ENCODE measurements around the gene SPDYE6. TPM values are rescaled to one million over a fixed set of nuclear protein-coding genes. Genes with fewer than 3 reads are reported as not detected.
"Not testable (repeated sequence)": the region's sequence is repeated elsewhere in the genome, so short reads cannot be mapped to it uniquely, and the experiment has no call there.

SPDYE6 gene
- total RNA-seq, 4 donors from 2014 or later, result not detected

GRCh38 chr7:102335574-102335973 lies 20.7 kb downstream of the SPDYE6 start:
- not testable (repeated sequence) for H3K27ac ChIP-seq, ATAC-seq, H3K4me3 ChIP-seq, H3K9me3 ChIP-seq, H3K4me1 ChIP-seq, H3K36me3 ChIP-seq
- peaks cover 19% of the 10 kb centered on the region for H3K27me3 ChIP-seq
- WGBS, 2 donors (ENCODE audit: low coverage in 1 of 2), result 78 to 86% methylated on average over 3 to 4 of the region's 7 CpGs

GRCh38 chr7:102330666-102331460 lies 25.4 kb downstream of the SPDYE6 start:
- ATAC-seq, result not testable (repeated sequence)
- 70 to 80% methylated on average over 6 to 8 of the region's 8 CpGs for WGBS, 2 donors (ENCODE audit: low coverage in 1 of 2)

GRCh38 chr7:102329366-102329765 lies 26.9 kb downstream of the SPDYE6 start:
- H3K4me1 ChIP-seq, H3K36me3 ChIP-seq, ATAC-seq, H3K27ac ChIP-seq, H3K9me3 ChIP-seq, H3K4me3 ChIP-seq: not testable (repeated sequence)
- H3K27me3 ChIP-seq, result peaks cover 45% of the 10 kb centered on the region
- 53 to 100% methylated on average over 4 to 5 of the region's 9 CpGs for WGBS, 2 donors (ENCODE audit: low coverage in 1 of 2)

More at GRCh38 chr7:102330666-102331460, 25.4 kb downstream of the SPDYE6 start:
- H3K4me3 ChIP-seq, H3K36me3 ChIP-seq, H3K4me1 ChIP-seq, H3K9me3 ChIP-seq, H3K27ac ChIP-seq: not testable (repeated sequence)
- H3K27me3 ChIP-seq, result peaks cover 37% of the 10 kb centered on the region

GRCh38 chr7:102328863-102329262 lies 27.4 kb downstream of the SPDYE6 start:
- WGBS, 2 donors (ENCODE audit: low coverage in 1 of 2), result 13 to 29% methylated on average over 3 to 5 of the region's 5 CpGs

GRCh38 chr7:102327183-102327582 lies 29.1 kb downstream of the SPDYE6 start:
- not testable (repeated sequence) for H3K4me1 ChIP-seq, H3K9me3 ChIP-seq, H3K27ac ChIP-seq, H3K4me3 ChIP-seq, ATAC-seq, H3K36me3 ChIP-seq
- WGBS, 2 donors (ENCODE audit: low coverage in 1 of 2), result 75 to 79% methylated on average over 5 to 6 of the region's 6 CpGs
- peaks cover 53% of the 10 kb centered on the region for H3K27me3 ChIP-seq

More at GRCh38 chr7:102328863-102329262, 27.4 kb downstream of the SPDYE6 start:
- H3K9me3 ChIP-seq, ATAC-seq, H3K36me3 ChIP-seq, H3K4me1 ChIP-seq, H3K27ac ChIP-seq, H3K4me3 ChIP-seq: not testable (repeated sequence)
- H3K27me3 ChIP-seq, result peaks cover 51% of the 10 kb centered on the region

GRCh38 chr7:102326157-102326889 lies 29.9 kb downstream of the SPDYE6 start:
- Histone ChIP-seq H3K27me3 (peaks cover 56% of the 10 kb centered on the region), H3K4me3 (no peak overlapping the region), H3K36me3 (no peaks in the 10 kb centered on the region), H3K27ac (no peak overlapping the region), H3K4me1 (no peaks in the 10 kb centered on the region), H3K9me3 (no peaks in the 10 kb centered on the region)
- no peak for TF ChIP-seq POLR2AphosphoS5 (IDR thresholded peaks at IDR 0.05)
- no peak for TF ChIP-seq POLR2A (IDR thresholded peaks at IDR 0.05)
- TF ChIP-seq EP300 (IDR thresholded peaks at IDR 0.05), result no peak
- TF ChIP-seq CTCF (IDR thresholded peaks at IDR 0.05), result no peak
- ATAC-seq, result no peak
- 77 to 93% methylated on average over 6 to 8 of the region's 11 CpGs for WGBS, 2 donors (ENCODE audit: low coverage in 1 of 2)

GRCh38 chr7:102325106-102325505 lies 31.1 kb downstream of the SPDYE6 start:
- not testable (repeated sequence) for H3K4me1 ChIP-seq, H3K4me3 ChIP-seq, ATAC-seq, H3K36me3 ChIP-seq, H3K27ac ChIP-seq, H3K9me3 ChIP-seq
- H3K27me3 ChIP-seq, result peaks cover 68% of the 10 kb centered on the region
- 87 to 92% methylated on average over 4 to 7 of the region's 11 CpGs for WGBS, 2 donors (ENCODE audit: low coverage in 1 of 2)

- no peak overlapping the region for H3K4me3 ChIP-seq
- no peak for ATAC-seq
- WGBS, 2 donors (ENCODE audit: low coverage in 1 of 2), result 53% methylated on average over 4 of the region's 5 CpGs; no CpG with 5 or more reads in 1 of the 2 donors
- H3K9me3 ChIP-seq, result no peaks in the 10 kb centered on the region
- H3K27ac ChIP-seq, result no peak overlapping the region
- no peaks in the 10 kb centered on the region for H3K36me3 ChIP-seq
- H3K27me3 ChIP-seq, result peaks cover 64% of the 10 kb centered on the region
- no peaks in the 10 kb centered on the region for H3K4me1 ChIP-seq
- TF ChIP-seq EP300 (IDR thresholded peaks at IDR 0.05) (no peak), POLR2AphosphoS5 (IDR thresholded peaks at IDR 0.05) (no peak), CTCF (IDR thresholded peaks at IDR 0.05) (no peak), POLR2A (IDR thresholded peaks at IDR 0.05) (no peak)
These were observed 32.4 kb downstream of the SPDYE6 start for GRCh38 chr7:102323914-102324195.
